Body of pancreas (tissue), 4 donors: ENCODE results near the gene PRR9.

ENCODE experiments used
- POLR2A ChIP-seq, 3 donors: fragments of 450-650 bp; IDR thresholded peaks; one replicate each; pipeline ENCODE4 v1.6.1; 2016; ENCODE audit warnings: antibody characterized with exemption in 3 of 3, mild to moderate bottlenecking in 2 of 3
- TF ChIP-seq, protein P1 (sequence below), 7 experiments: fragments of 450-650 bp in 4 of 7; fragments of 200-600 bp in 3 of 7; sonication (generic) in 3 of 7; IDR thresholded peaks; one replicate each; pipeline ENCODE4 v1.5.1; 2016 to 2019; ENCODE audit warnings: antibody characterized with exemption in 7 of 7

DNA sequence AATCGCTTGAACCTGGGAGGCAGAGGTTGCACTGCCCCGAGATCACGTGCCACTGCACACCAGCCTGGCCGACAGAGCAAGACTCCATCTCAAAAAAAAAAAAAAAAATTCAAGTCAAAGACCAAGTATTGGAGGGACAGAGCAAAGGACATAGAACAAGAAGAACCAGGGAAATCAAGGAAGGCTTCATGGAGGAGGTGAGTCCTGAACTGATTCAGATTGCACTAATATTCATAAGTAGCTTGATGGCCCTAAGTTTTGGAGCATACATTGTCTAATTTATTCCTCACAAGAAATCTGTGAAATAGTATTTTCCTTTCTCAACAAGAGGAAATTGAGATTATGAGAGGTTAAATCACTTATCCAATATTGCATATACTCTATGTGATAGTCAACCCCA, 3.9 kb upstream of the PRR9 start:
- TF ChIP-seq, protein P1, sequence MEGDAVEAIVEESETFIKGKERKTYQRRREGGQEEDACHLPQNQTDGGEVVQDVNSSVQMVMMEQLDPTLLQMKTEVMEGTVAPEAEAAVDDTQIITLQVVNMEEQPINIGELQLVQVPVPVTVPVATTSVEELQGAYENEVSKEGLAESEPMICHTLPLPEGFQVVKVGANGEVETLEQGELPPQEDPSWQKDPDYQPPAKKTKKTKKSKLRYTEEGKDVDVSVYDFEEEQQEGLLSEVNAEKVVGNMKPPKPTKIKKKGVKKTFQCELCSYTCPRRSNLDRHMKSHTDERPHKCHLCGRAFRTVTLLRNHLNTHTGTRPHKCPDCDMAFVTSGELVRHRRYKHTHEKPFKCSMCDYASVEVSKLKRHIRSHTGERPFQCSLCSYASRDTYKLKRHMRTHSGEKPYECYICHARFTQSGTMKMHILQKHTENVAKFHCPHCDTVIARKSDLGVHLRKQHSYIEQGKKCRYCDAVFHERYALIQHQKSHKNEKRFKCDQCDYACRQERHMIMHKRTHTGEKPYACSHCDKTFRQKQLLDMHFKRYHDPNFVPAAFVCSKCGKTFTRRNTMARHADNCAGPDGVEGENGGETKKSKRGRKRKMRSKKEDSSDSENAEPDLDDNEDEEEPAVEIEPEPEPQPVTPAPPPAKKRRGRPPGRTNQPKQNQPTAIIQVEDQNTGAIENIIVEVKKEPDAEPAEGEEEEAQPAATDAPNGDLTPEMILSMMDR (IDR thresholded peaks at IDR 0.05), result no peak
- no peak for TF ChIP-seq POLR2A (IDR thresholded peaks at IDR 0.05)
